Fibroblast of pulmonary artery (primary cell): ENCODE results near the gene RAB11FIP3.

Experiments used
- DNase-seq: peaks from one replicate; pipeline ENCODE4 v3.0.0-alpha.2; 2010; ENCODE audit warnings: low read depth
- H3K4me3 ChIP-seq: replicated peaks from 2 replicates; pipeline ENCODE4 v1.5.1; 2011; ENCODE audit warnings: low read depth, mild to moderate bottlenecking, control low read depth, low read length, moderate library complexity
- TF ChIP-seq, protein P1 (sequence below): IDR thresholded peaks from 2 replicates; pipeline ENCODE4 v1.5.1; 2011; ENCODE audit warnings: mild to moderate bottlenecking, control low read depth, low read length, inconsistent platforms; ENCODE audit errors: missing control alignments

RAB11FIP3 gene

DNA sequence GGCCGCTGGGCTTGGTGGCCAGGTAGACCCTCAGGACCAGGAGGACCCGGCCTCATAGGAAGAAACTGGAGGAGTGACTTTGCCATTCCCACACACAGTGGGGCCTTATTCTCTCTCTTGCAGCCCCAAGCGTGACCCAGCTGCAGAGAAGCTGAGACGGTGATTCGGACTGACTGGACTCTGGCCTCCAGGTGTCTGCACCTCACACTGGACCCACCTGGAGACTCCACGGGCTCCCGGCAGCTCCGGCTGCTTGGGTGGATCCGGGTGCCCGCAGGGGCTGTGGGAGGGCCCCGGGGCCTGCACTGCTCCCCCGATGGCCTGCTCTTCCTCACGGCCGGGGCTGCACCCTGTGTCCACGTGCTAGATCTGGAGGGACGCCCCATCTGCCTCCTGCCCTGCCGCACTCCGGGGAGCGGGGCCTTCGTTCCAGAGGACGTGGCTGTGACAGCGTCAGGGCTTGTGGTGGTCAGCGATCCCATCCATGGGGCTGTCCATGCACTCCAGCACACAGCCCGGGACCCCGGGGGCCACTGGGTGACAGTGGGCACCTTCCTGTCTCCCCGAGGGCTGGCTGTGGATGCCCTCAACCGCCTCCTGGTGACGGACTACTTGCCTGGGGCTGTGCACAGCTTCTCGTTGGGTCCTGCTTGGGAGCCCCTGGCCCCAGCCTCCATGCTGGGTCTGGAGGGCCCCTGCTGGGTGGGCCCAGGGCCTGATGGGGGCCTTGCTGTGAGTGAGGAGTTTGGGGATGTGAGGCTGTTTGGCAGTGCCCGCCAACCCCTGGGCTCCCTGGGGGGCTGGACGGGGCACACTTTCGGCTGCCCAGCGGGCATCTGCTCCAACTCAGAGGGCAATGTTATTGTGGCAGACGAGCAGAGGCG, 142.2 kb downstream of the RAB11FIP3 start:
- H3K4me3 ChIP-seq: peak overlapping the region; percentile 30
- DNase-seq: no peak
- TF ChIP-seq, protein P1, sequence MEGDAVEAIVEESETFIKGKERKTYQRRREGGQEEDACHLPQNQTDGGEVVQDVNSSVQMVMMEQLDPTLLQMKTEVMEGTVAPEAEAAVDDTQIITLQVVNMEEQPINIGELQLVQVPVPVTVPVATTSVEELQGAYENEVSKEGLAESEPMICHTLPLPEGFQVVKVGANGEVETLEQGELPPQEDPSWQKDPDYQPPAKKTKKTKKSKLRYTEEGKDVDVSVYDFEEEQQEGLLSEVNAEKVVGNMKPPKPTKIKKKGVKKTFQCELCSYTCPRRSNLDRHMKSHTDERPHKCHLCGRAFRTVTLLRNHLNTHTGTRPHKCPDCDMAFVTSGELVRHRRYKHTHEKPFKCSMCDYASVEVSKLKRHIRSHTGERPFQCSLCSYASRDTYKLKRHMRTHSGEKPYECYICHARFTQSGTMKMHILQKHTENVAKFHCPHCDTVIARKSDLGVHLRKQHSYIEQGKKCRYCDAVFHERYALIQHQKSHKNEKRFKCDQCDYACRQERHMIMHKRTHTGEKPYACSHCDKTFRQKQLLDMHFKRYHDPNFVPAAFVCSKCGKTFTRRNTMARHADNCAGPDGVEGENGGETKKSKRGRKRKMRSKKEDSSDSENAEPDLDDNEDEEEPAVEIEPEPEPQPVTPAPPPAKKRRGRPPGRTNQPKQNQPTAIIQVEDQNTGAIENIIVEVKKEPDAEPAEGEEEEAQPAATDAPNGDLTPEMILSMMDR: no peak

DNA sequence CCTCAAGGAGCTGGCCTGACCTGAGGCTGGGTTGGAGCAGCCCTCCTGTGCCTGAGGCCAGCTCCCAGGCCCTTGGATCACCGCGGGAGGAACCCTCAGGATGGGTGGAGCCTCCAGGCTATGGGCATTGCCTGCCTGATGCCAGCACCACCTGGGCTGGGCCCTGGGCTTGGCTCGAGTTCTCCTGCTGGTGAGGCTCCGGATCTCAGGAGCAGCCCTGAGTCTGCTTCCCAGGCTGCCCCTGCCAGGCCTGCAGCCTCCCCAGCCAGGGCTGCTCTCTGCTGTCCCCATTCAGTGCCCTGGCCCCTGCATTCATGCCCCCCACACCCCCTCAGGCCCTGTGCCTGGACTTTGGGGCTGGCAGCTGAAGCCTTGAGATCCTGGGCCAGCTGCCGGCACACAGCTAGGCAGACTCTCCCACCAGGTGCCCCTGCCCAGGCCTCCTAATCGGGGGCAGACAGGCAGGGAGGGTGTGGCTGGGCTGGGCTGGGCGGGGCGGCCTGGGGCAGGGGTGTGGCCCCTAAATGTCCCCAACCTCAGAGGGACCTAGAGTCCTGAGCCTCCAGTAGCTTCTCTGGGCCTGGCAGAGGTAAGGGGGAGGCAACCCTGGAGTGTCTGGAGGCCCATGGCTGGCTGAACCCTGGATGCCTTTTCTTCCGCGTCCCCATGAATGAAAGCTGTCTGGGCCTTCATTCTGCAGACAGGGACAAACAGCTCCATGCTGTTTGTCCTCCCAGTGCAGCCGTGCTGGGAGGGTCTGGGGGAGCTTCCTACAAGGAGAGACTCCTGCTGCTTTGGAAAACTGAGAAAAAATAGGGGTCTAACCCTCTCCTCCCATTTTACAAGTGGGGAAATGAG, 143.2 kb downstream of the RAB11FIP3 start:
- no peak for DNase-seq
- peak overlapping the region; percentile 74 for H3K4me3 ChIP-seq
- TF ChIP-seq, protein P1: no peak

DNA sequence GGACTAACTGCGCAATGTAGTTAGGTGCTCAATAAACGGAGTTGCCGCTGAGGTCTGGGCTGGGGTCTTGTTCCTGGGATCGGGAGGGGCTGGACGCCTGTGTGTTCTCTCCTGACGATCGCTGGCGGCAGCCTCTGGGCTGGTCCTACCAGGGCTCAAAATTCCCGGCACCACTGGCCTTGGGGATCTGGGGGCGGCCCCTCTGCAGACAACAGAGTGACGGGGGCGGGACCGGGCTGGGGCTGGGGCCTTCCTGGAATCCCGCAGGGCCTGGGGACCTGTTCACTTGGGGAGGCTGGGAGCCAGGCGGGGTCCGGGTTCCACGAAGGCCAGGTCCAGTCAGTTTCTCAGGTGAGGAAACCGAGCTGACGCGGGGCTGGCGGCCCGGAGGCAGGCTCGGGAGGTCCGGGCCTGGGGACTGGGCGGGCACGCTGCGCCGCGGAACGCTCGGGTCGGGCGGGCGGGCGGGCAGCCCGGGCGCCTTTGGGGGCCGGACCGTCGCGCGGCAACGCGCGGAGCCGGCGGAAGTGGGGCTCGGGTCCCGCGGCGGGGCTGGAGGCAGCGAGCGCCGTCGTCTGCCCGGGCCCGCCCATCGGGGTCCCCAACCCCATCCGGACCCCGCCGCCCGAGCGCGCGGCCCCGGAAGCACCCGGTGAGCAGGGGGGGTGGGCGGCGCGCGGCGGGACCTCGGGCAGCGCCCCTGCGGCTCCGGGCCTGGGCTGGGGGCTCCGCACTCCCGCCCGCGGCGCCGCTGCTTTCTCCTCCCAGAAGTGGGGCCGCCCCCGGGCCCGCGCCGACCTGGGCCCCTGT, 144.2 kb downstream of the RAB11FIP3 start, which contains the start of gene PIGQ:
PIGQ (plus strand) TSS at position 524 of the 810 bp plus-strand sequence. CDS start 4,107 bp downstream, outside the sequence.
- peak within 1 kb of the TSS; percentile 74 for H3K4me3 ChIP-seq
- TF ChIP-seq, protein P1: no peak
- peak; percentile 64 for DNase-seq
